ENCODE measurements around the gene MUSK.

The MUSK gene

DNA sequence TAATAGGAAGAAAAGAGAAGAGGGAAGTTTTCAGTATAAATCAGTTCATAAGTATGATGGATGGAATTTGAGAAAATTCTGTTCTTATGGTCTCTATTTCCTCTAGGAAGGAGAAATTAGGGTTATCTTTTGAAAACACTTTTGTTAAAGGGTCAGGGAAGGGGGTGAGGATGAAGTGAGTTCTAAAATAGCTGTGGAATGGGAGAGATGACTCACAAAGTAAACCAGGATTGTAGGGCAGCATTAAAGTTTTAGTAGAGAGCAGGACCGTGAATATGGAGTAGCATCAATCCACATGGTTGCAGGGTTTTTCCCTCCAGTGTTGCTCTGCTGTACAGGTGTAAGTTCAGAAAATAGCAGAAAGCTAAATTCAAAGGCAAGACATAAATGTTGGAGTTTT is 32.4 kb downstream of the MUSK start:
- no peak for DNase-seq

DNA sequence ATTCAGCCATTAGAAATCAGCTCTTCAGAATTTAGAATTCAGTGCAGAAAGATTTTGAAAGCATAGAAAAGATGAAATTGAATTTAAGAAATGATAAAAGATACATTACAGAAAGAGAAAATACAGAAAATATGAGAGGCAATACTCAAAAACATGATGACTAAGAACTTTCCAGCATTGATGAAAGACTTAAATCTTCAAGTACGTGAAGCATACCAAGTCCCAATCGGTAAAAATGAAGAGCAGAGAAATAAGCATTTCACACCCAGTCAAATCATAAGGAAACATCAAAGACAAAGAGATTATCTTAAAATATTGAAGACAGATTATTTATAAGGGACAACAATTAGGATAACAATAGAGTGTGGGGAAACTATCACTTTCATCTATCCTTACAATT is 35.1 kb downstream of the MUSK start:
- DNase-seq, result no peak

DNA sequence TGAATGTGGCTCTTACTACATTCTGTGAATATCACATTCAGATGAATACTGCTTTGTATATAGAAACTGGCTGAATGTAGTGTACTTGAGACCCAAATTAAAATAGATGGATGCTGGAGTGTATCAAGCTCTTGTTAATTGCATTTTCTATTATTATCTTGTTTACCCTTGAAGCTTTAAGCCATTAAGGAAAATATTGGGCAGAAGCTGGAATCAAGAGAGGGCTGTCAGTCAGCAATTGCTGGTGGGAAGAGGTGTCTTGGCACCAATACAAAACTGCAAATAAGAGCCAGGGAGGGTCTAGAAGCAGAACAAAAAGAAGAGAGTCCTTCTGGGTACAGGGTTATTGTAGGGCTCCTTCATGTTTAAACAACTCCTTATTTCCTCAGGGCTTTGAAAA is 38.8 kb downstream of the MUSK start:
- no peak for DNase-seq

DNA sequence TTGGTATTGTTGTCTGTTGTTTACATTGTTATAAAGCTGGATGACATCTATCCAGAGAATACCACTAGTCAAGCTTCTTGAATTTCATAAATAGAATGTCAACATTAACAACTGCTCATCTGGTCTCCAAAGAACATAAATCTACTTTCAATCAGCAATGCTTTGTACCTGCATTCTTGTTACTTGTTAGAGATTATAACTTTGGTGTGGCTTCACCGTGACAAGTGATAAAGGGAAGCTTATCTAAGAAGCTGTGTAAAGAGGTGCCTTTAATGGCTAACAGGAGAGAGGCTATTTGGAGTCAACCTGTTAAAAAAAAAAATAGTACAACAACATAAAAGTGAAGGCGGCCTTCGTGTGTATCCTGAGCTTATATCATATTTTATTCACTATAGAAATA is 41.8 kb downstream of the MUSK start:
- no peak for DNase-seq

DNA sequence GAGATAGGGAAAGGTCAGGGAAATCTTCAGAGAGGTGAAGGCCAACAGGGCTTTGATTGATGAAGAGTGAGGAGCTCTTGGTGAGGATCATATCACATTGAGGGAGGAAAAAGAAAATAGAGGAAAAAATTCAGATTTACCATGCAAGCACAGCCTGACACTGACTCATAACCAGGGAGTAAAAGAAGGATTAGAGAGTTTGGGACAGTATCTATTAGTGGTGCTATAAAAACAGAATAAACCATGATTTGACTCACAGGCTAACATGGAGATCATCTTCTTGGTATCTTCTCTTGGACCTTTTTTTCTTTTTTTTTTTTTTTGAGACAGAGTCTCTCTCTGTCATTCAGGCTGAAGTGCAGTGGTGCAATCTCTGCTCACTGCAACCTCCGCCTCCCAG is 44.4 kb downstream of the MUSK start:
- DNase-seq, result no peak

DNA sequence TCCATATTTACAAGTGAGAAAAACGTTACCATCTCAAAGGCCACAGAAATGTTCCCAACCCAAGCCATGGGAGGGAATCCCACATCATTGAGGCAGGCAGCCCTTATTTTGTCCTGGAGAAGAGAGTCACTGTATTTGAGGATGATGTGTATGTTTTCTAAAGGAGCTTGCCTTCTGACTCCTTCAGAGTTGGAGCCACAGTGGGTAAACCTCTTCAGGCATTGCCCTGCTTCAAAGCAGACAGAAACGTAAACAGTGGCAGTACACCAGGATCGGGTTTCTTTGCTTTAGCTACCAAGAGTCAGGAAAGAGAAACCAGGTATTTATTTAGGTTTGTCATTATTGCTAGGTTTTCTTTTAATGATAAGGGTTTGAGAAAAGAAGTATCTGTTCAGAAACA is 45.7 kb downstream of the MUSK start:
- DNase-seq, result no peak

DNA sequence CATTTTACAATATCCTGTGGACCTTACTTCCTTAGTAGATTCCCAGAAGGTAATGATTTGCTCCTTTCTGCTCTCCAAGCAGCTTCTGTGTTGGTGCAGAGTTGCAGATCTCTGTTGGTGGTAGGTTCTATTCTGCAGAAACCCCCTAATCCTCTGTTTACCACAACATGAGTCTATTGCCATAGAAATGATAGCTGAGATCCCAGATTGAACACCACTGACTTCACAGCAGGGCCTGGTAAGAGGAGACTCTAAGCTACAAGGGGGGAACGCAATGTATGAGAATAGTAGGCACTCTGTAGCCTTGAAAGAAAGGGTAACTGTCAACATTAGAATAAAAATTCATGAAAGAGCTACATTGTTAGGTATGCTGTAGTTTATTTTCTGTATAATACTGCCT is 59.5 kb downstream of the MUSK start:
- no peak for DNase-seq

DNA sequence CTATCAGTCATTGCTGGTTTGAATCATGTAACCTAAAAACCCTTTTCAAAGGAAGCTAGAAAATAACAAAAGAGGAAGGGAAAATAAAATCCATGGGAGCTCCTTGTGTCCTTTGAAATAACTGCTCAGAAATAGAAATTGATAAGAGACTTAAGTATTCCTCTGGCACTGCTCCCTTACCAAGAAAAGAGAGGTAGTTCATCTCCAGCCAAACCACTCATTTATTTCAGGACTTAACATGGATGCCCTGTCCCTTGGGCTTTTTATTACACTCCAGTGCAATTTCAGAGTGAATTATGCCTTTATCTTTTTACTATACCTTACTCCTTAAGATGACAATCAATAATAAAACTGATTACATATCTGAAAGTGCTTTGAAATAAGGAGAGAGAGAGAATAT is 61.0 kb downstream of the MUSK start:
- DNase-seq, result no peak

DNA sequence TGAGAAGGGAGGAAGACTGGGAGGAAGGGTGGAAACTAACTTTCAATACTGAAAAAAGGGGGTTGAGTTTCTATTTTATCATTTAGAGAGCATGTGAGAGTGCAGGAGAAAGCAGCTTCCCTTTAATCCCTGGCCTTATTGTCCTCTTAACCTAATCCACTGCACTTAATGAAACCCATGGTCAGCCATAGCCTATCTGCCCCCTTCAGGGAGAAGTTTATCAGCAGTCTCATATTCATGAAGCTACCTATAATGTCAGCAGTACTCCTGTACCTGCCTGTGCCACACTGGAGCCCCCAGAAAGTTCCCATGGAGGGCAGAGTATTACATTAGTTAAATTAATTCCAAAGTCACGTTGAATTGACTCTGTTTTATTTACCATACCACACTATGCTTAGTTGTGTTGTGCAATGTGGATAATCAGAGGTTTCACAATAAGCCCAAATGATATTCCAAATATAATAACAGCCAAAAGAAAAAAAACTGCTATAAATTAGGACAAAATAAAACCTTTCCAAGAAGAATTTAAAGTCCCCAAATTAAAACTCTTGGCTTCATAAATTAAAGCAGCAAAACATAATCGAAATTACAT is 62.9 kb downstream of the MUSK start:
- DNase-seq, result no peak

DNA sequence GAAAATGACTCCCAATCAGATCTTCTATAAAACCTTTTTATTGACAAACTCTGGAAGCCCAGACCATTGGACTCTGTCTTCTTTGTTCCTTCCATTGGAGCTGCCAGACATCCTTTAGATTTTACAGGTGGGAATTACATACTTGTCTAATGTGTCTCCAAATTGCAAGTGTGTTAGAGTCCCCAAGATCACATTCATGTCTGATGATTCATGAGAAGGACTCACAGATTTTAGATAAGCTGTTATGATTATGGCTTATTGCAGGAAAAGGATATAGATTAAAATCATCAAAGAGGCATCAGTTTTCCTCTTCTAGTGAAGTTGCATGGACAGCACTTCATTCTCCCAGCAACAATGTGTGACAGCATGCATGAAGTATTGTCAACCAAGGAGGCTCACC is 70.4 kb downstream of the MUSK start:
- no peak for DNase-seq

DNA sequence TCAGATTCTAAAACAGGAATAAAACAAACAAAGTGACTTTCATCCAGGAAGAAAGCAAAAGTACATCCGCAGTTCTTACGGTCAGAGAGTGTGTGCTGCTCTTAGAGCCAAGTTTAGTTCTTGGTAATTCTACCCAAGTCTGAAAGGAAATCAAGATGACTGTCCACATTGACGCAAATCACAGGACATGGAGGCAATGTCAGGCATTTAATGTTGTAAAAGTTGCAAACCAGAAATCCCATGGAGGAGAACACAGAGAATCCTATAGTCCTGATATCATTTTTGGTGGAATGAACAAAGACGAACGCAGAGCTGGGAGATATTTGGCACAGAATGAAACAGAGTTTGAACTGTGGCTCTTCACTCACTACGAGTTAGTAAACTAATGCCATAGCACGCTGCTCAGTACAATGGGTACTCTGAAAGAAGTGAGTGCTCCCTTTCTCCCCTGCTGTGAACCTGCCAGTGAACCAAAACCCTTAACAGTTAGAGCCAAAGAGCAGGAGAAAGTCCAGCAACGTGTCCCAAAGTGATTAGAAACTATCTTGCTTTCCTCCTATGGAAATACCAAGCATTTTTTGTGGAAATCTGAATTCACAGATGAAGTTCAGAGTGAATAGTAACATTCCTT is 74.3 kb downstream of the MUSK start:
- DNase-seq, result no peak

DNA sequence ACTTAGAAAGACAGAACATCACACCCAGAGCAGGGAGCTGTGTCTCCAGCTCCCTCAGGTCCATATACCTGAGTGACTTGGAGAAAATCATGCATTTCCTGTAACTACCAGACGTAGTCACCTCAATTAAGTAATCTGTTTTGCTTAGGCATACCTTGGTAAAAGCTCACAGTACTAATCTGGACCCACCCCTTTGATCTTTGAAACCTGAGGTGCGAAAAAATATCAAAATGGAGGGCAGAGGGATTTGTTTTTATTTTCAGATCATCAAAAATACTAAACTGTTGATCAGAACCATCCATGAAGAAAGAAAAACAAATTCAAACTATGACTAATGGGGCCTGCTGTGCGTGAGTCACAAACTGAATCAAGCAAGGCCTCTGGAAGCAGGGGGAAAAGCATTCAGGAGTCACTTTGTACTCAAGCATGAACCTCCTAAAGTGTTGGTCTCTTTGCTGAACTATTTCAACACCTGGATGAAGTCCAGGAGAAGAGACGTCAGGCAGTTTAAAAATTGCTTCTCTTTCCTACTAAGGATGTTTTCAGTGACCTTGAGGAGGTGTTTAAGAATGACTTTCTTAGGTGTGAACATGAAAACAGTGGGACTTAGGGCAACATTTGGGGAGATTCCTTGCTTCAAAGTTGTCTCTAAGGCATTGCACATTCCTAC is 76.3 kb downstream of the MUSK start:
- no peak for DNase-seq

DNA sequence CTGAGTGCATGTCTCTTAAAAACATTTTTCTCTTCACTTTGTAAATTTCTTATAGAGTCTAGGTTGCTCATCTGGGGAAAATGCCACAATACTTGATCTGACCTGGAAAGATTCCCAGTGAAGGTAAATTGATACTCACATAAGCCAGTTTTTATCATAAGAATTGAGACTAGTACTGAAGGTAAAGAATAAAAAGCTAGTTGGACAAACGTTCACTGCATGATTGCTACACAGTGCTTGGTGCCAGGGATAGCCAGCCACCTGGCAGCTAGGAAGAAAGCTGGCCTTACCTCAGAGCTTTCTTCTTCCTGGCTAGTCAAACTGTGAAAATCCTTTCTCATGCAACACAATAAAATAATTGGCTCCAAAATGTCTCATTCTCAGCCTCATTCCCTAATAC is 77.1 kb downstream of the MUSK start:
- DNase-seq, result no peak

DNA sequence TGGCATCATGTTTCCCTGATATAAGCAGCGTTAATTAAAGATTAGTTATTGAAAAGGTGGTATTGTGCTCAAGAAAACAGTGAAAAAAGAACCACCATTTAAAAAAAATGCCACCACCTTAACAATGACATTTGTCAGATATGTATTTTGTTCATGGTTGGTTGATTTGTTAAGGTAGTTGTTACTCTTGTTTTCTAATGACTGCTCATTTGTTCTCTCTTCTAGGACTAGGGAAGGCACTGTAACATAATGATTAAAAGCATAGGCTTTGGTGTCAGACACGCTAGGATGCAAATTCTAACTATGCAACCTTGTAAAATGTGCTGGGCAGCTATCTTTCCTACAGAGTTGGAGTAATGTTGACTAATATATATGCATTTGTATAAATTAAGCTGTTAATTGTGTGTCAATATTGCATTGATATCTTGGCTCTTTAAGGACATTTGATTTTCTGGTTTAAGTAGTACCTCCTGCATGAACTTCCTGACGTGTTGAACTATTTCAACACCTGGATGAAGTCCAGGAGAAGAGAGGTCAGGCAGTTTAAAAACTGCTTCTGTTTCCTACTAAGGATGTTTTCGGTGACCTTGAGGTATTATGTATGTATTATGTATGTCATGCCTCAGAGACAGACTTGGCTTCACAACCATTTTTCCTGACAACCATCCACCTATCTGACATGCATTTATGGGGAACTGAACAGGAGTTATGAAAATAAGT is 77.8 kb downstream of the MUSK start:
- no peak for DNase-seq

DNA sequence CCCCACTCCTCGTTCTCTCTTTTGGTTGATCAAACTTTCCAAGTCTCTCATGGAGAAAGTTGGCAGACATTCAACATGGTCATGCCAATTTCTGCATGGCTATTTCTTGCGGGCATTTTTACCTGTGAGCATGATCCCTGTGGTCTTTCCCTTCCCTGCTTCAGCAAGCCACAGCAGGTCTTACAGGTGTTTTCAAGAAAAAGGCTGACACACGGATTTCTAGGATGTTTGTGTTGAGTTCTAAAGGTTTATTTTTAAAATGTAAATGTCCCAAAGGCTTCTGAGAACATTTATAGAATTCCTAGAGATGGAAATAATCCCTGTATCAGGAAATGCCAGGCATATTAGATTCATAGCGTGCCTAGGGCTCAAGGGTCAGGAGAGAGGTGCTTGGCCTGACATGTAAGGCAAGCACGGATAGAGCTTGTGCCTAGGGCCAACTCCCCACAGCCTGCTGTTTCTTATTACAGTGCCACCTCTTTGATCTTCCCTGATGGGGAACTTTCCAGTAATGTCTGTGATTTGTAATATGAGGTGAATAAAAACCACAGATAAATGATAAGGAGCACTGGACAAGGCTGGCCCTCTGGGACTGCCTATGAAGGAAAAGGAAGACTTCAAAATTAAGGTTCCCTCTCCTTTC is 79.8 kb downstream of the MUSK start:
- DNase-seq, result no peak

DNA sequence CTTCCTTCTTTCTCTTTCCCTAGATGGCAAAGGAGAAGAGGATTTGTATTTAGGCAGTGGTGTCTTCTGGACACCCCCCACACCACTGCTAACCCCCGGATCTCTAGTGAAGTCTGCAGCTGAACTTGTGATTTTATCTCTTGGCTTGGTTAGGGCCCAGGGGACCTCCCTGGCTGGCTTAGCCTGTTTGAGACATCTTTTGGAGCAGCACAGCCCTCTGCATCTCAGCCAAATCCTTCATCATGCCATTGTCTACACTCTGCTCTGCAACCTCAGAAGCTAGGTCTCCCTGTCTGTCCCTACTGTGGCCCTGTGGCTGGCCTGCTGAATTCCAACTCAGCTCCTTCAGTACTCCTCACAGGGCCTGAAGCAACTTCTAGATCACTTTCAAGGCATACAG is 81.7 kb downstream of the MUSK start:
- no peak for DNase-seq

DNA sequence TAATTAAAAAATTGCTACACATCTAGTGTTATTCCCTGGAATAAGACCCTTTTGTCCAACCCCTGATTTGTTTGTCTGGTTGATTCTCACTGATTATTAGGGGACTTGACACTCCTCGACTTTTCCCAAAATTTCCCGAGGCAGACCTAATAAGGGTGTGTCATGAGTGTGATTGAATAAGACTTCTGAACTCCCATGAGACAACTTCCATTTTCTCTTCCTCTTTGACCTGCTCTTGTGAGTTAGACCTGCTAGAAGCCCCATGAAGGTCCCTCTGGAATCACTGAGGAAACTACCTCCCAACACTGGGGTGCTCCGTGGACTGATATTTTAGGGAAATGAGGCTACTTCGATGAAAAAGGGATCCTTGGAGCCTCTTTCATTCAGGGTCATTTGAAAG is 83.4 kb downstream of the MUSK start:
- no peak for DNase-seq

DNA sequence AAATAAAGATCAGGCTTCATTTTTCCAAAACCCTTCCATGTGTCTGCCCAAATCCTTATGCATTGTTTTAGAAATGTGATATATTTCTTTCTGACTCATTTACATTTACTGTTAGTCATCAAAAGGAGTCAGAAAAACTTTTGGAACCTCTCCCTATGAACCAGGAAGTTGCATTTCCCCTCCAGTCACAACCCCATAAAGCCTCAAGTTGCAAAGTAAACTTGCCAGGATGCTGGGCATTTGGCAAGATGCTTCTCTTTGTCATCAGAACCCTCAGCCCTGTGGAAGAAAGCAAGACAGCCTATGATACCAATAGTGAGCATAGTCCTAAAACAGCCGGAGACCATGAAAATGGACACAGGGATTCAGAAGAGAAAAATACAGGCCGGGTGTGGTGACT is 84.2 kb downstream of the MUSK start:
- no peak for DNase-seq

DNA sequence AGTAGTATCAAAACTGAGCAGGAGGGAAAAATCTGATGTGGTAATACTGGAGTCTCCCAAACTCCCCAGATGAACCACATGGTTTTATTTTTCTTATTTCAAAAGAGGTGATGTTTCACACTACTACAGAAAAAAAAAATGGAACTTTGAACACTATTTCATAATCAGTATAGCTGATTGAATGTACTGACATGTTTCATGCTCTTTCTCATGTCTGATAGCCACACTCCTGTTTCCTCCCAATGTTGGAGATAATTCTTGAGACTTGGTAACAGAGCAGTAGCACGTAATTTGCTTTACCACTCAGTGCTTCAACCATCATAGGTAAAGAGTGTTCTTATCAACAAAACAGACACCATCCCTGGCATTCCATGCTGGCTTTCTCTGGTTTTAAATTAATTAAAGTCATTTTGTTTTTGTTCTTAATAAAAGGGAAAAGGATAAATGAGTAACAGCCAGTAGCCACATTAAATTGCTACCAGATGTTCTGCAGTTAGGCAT is 85.2 kb downstream of the MUSK start:
- DNase-seq, result no peak

DNA sequence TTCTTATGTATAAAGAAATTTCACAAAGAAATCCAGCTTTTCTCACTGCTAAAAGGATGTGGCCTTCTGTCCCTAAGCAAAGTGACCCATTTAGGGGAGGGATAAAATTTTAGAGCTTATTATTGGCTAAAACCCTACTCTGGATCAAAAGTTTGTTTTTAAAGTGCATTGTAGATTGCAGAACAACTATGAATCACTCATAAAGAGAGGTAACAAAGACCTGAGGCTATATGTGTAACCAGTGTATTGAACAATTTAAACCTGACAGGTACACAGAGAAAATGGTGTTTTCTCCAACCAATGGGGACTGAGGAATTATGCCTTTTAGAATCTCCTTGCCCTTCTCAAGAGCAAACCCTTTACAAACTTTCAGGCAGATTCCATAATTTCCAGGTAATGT is 86.6 kb downstream of the MUSK start:
- no peak for DNase-seq

DNA sequence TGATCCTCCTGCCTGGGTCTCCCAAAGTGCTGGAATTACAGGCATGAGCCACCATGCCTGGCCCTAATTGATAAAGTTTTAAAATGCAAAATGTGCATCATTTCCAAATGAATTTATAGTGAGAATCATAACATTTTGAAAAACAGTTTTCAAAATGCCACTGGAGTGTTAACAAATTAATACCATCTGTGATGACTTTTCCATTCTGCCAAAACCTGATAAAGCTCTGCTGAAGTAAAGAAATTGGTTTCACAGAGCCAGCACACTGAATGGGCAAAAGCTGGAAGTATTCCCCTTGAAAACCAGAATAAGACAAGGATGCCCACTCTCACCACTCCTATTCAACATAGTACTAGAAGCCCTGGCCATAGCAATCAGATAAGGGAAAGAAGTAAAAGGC is 89.6 kb downstream of the MUSK start:
- no peak for DNase-seq

DNA sequence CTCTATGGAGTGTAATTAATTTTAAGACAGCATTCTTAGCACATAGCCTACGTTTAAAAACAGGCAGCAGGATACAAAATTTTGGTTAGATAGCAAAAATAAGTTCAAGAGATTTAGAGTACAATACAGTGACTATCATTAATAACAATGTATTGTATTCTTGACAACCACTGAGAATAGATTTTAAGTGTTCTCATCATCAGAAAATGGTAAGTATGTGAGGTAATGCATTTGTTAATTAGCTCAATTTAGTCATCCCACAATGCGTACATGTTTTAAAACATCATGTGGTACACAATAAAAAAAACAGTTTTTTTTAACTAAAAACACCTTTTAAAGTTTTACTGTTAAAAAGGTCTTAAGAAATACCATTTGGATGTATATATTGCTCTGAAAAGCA is 94.2 kb downstream of the MUSK start:
- no peak for DNase-seq

DNA sequence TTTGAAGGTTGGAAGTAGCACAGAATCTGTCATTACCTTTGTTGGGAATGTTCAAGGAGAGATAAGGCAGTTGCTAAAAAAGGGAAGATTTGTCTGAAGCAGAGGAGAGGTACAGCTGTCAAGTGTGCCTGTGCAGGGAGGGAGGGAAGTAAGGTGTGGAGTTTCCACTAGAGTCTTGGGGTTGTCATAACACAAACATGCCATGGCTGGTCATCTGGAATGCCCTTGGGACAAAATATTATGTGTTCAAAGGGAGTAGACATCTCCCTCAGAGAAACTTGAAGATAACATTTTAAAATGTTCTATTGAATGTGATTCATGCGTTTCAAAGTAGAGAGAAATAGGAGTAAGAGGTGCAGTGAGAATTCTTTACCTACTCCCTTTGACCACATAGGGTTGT is 95.0 kb downstream of the MUSK start:
- no peak for DNase-seq

DNA sequence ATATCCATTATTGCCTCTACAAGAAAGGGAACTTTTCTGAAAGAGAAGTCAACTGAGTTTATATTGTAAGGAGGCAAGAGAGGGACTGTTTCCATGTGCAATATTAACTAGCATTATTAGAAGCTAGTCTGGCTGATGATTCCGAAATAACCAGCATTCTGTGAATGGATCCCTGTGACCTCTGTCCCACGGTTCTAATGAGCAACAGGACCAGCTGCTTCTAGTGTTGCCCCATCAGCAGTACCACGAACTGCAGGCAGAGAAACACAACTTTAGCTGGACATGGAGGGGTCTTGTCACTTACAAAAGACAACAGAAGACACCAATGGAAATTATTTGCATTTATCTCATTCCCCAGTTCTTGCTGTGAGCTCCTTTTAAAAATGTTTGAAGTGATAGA is 95.4 kb downstream of the MUSK start:
- no peak for DNase-seq

Data from activated naive CD4-positive, alpha-beta T cell (primary cell).